HPDE6-E6E7 (cell line): ENCODE results near the gene PAM.
A peak's percentile ranks its signal among the peaks of the same experiment; 100 is the strongest.
"Not testable (repeated sequence)": the region's sequence is repeated elsewhere in the genome, so short reads cannot be mapped to it uniquely, and the experiment has no call there.

Source experiments
- DNase-seq: peaks from one replicate; pipeline ENCODE4 v3.0.0; 2011; ENCODE audit warnings: missing footprints; ENCODE audit errors: extremely low spot score

The PAM gene

GRCh38 chr5:102998224-102998623 lies 243.1 kb downstream of the PAM start:
- DNase-seq, result no peak

- DNase-seq, result no peak
These were observed 244.1 kb downstream of the PAM start for GRCh38 chr5:102999191-102999590.

- not testable (repeated sequence) for DNase-seq
These were observed 244.5 kb downstream of the PAM start for GRCh38 chr5:102999621-103000020.

GRCh38 chr5:103000089-103000488 lies 245.0 kb downstream of the PAM start:
- DNase-seq, result no peak

- DNase-seq, result no peak
These were observed 248.8 kb downstream of the PAM start for GRCh38 chr5:103003872-103004271.

- no peak for DNase-seq
These were observed 250.2 kb downstream of the PAM start for GRCh38 chr5:103005276-103005675.

GRCh38 chr5:103006921-103007320 lies 251.8 kb downstream of the PAM start:
- no peak for DNase-seq

GRCh38 chr5:103010168-103010567 lies 255.1 kb downstream of the PAM start:
- DNase-seq, result no peak

- DNase-seq, result no peak
These were observed 258.9 kb downstream of the PAM start for GRCh38 chr5:103013933-103014552.

GRCh38 chr5:103014983-103015382 lies 259.9 kb downstream of the PAM start:
- DNase-seq, result no peak

- DNase-seq, result no peak
These were observed 261.1 kb downstream of the PAM start for GRCh38 chr5:103016167-103016566.

GRCh38 chr5:103019804-103020203 lies 264.7 kb downstream of the PAM start:
- no peak for DNase-seq

- no peak for DNase-seq
These were observed 266.2 kb downstream of the PAM start for GRCh38 chr5:103021314-103021713.

- DNase-seq, result no peak
These were observed 272.2 kb downstream of the PAM start for GRCh38 chr5:103027267-103027666.

- DNase-seq, result peak; percentile 7
These were observed 276.5 kb downstream of the PAM start for GRCh38 chr5:103031607-103032006.

GRCh38 chr5:103033696-103034095 lies 278.6 kb downstream of the PAM start:
- DNase-seq, result no peak

GRCh38 chr5:103034662-103035392 lies 279.7 kb downstream of the PAM start:
- DNase-seq, result no peak

GRCh38 chr5:103035701-103036100 lies 280.6 kb downstream of the PAM start:
- DNase-seq, result no peak

GRCh38 chr5:103036601-103037000 lies 281.5 kb downstream of the PAM start:
- DNase-seq, result no peak

GRCh38 chr5:103037673-103038455 lies 282.8 kb downstream of the PAM start:
- no peak for DNase-seq

- peak; percentile 6 for DNase-seq
These were observed 286.1 kb downstream of the PAM start for GRCh38 chr5:103041071-103041676.

- DNase-seq, result not testable (repeated sequence)
These were observed 291.6 kb downstream of the PAM start for GRCh38 chr5:103046706-103047105.
